ENCODE data around the gene ACTN4.

GRCh38 chr19:38710928-38711725 lies 63.7 kb downstream of the ACTN4 start:
- TF ChIP-seq POLR2A (IDR thresholded peaks at IDR 0.05): no peak
- TF ChIP-seq CTCF (IDR thresholded peaks at IDR 0.05): no peak
